GM12874 (cell line): ENCODE data around the gene HSD3B7.
A peak's percentile ranks its signal among the peaks of the same experiment; 100 is the strongest.

ENCODE experiments used
- CTCF ChIP-seq: IDR thresholded peaks from 2 replicates; pipeline ENCODE4 v1.5.1; 2011; ENCODE audit warnings: low read depth, mild to moderate bottlenecking, control low read depth, low read length, moderate library complexity; ENCODE audit not compliant: insufficient read depth

Gene HSD3B7

GRCh38 chr16:31016018-31016417 is 31.0 kb downstream of the HSD3B7 start:
- TF ChIP-seq CTCF = 0 out of 2 replicates have a peak, but pooled peaks have one; percentile 8

- no peak for TF ChIP-seq CTCF
Measured at GRCh38 chr16:31020536-31020935, 35.5 kb downstream of the HSD3B7 start.

GRCh38 chr16:31022544-31023251 is 37.7 kb downstream of the HSD3B7 start:
- no peak for TF ChIP-seq CTCF

GRCh38 chr16:31023252-31023602 is 38.2 kb downstream of the HSD3B7 start:
- TF ChIP-seq CTCF = no peak

GRCh38 chr16:31023627-31024226 is 38.7 kb downstream of the HSD3B7 start:
- no peak for TF ChIP-seq CTCF

GRCh38 chr16:31025339-31025738 is 40.3 kb downstream of the HSD3B7 start:
- TF ChIP-seq CTCF = no peak

- no peak for TF ChIP-seq CTCF
Measured at GRCh38 chr16:31029272-31029671, 44.3 kb downstream of the HSD3B7 start.
